ENCODE data around the gene PTAR1.

Gene PTAR1

GRCh38 chr9:69678843-69679538 lies 80.8 kb downstream of the PTAR1 start:
- no peak for TF ChIP-seq CTCF (IDR thresholded peaks at IDR 0.05)

- TF ChIP-seq CTCF (IDR thresholded peaks at IDR 0.05): no peak
These were observed 81.9 kb downstream of the PTAR1 start for GRCh38 chr9:69677931-69678330.

- TF ChIP-seq CTCF (IDR thresholded peaks at IDR 0.05): no peak
These were observed 84.2 kb downstream of the PTAR1 start for GRCh38 chr9:69675563-69675962.

- TF ChIP-seq CTCF (IDR thresholded peaks at IDR 0.05): no peak
These were observed 84.9 kb downstream of the PTAR1 start for GRCh38 chr9:69674716-69675438.

- peak; percentile 17; the same call in 1 of the 2 replicates for TF ChIP-seq CTCF (IDR thresholded peaks at IDR 0.05)
These were observed 85.6 kb downstream of the PTAR1 start for GRCh38 chr9:69674112-69674685.

GRCh38 chr9:69673311-69673640 lies 86.5 kb downstream of the PTAR1 start:
- TF ChIP-seq CTCF (IDR thresholded peaks at IDR 0.05): no peak

GRCh38 chr9:69672596-69673310 lies 87.1 kb downstream of the PTAR1 start:
- TF ChIP-seq CTCF (IDR thresholded peaks at IDR 0.05): peak; percentile 86
